ENCODE results near the gene ENTPD6.
"Not testable (repeated sequence)": the region's sequence is repeated elsewhere in the genome, so short reads cannot be mapped to it uniquely, and the experiment has no call there.

Gene ENTPD6

DNA sequence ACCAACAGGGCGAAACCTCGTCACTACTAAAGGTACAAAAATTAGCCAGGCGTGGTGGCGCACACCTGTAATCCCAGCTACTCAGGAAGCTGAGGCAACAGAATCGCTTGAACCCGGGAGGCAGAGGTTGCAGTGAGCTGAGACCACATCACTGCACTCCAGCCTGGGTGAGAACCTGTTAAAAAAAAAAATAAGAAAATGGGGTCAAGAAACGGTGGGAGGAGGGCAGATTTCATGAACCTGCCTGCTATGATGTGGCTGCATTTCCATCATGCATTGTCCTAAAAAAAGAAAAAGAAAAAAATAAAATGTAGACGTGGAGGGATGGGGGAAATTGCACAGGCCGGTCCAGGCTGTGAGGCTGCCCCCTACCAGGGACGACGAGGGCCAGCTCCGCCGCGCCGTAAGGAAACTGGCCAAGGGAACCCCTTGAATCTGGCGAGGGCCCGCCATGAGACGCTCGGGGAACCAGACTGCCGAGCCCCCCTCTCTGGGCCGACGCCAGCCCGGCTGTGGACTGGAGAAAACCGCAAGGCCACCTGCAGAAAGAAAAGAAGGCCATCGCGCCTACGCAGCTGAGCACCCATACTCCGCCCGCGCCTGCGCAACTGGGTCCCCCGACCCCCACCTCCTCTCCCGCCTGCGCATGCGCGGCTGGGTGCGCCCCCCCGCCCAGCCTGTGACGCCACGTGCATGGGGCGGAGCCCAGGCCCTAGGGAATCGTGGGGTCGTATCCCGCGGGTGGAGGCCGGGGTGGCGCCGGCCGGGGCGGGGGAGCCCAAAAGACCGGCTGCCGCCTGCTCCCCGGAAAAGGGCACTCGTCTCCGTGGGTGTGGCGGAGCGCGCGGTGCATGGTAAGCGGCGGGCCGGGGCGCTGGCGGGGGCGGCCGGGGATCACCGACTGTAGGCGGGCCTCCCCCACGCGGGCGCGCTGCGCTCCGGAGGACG is at the start of gene ENTPD6:
Gene ENTPD6, plus strand, starts transcription at position 699 of the 948 bp plus-strand sequence. CDS start 10,825 bp downstream, outside the sequence.
- DNase-seq: peak; percentile 73

DNA sequence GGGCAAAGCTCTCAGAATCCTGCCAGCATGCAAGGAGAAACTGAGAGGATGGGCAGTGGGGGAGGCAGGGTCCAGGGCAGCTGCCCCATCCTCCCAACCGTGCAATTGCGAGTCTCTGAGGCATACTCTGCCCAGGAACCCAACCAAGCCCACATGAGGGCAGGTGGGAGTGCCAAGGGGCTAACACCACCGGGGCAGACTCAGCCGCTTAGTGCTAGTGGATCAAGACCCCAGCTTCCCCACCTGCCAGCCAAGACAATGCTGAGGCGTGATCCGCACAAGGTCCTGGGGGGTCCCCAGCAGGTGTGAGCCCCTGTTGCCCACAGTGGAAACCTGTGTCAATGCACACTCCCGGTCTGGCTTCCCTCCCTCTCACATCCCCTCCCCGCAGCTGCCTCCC is 48.5 kb upstream of the ENTPD6 start:
- no peak for DNase-seq

DNA sequence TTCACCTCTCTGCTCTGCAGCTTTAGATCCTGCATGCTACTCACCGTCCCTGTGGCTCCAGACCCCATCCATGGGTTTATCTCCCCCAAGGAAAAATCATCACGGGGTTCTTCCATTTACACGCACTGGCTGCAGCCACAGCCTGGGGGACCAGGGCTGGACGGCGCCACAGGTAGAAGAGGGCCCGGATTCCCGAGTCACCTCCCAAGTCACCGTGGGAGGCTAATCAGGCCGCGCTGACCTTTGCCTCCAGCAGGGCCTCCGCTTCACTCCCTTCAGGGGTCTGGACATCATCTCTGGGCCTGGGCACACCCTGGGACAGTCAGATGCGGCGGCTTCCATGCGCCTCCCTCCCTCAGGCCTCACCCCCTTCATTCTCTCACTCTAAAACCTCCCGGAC is 47.8 kb upstream of the ENTPD6 start:
- DNase-seq: no peak

DNA sequence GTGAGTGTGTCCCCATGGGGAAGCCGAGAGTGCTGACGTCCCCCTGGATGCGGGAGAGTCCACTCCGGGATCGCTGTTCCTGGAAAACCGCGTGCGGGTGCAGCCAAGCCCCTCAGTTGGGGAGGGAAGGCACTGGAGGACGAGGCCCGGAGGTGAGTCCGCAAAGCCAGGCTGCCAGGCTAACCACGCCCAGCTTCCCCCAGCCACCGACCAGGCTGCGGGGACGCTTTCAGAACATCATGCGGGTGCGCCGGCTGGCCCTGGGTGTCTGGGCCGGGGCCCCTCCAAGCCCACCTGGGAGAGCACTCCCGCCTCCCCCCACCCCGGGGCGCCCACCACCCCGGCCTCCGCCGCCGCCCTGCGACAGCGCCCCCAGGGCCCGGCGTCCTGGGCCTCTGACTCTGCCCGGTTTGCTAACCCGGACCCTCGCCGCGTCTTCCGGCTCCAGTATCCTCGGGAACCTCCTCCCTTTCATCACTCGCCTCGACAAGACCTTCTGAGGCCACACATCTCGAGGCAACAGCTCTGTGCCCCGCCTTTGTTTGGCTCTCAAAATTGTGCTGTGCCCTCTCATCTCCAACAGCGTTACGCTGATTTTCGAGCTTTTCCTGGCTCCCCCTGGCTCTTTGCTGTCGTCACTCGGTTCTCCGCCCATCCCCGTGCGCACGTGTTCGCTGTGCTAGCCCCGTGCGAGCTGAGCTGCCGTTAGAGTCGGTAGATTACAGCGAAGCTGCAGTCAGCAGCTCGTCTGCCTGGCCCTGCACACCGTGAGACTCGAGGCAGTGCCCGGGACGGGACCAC is 47.1 kb upstream of the ENTPD6 start:
- no peak for DNase-seq

DNA sequence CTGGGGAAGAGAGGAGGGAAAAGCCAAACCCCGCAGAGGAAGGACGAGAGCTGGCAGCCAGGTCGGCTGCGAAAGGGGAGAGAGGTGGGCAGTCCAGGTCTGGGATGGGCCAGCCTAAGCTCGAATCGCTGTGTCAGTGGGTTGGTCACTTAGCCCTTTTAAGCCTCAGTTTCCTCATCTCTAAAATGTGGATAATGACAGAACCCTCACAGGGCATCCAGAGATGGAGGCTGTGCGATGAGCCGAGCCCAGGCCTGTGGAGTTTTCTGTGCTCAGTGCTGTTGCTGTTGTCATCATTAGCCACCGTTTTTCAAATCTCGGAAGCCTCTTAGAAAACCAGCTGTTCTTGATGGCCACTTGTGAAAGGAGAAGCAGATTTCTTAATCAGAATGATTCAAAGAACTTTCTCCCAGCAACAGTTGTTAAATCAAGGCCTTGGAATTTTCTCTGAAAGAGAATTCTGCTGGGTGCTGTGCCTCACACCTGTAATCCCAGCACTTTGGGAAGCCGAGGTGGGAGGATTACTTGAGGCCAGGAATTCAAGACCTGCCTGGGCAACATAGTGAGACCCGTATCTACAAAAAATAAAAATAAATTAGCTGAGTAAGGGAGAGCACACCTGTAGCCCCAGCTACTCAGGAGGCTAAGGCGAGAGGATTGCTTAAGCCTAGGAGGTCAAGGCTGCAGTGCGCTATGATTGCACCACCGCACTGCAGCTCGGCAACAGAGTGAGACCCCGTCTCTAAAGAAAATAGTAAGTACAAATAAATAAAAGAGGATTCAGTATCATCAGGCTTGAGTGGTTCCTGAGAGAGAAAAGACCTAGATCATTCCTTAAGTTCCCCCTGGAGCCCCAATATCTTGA is 46.3 kb upstream of the ENTPD6 start:
- DNase-seq: no peak

DNA sequence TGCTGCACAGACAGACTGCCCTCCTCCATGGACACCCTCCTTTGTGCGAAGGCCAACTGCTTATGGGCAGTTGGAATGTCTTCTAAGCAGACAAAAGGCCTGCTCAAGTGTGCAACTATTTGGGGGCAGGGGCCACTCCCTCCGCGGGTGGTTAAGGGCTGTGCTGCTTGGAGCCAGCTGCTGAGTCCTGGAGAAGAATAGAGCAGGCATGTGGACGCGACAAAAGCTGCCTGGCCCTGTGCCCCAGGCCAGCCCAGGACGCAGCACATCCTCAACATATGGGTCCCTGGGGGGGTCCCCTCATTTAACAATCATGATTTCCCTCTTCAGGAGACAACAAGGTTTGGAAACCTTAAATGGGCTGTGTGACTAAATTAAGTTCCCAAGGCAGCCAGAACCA is 45.5 kb upstream of the ENTPD6 start:
- DNase-seq: peak; percentile 27

DNA sequence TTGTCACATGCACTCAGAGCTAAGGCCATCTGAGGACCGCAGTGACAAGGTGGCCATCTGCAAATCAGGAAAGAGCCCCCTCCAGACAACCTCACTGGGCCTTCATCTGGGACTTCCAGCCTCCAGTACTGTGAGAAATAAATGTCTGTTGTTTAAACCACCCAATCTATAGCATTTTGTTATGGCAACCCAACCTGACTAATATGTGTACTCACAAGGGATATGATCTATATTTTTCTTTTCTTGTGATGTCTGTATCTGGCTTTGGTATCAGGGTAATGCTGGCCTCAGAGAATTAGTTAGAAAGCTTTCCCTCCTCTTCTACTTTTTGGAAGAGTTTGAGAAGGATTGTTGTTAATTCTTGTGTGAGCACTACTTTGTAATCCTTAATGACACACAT is 37.5 kb upstream of the ENTPD6 start:
- DNase-seq: no peak

DNA sequence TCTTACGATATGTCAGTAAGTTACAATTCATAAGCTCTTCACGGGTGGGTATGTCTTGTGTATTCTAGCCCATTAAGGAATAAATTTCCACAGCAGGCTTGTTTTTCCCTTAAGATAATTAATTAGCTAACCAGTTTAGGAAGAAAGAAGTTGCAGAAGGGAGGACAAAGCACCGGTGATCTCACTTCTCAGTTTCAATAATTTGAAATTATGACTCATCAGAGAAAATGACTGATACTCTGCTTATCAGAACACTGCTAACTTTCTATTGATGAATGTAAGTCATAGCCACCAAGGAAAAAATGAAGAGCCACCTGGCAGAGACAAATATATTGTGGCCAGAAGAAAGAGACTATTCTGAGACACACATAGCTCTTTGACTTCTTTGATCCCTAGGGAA is 35.0 kb upstream of the ENTPD6 start:
- no peak for DNase-seq

DNA sequence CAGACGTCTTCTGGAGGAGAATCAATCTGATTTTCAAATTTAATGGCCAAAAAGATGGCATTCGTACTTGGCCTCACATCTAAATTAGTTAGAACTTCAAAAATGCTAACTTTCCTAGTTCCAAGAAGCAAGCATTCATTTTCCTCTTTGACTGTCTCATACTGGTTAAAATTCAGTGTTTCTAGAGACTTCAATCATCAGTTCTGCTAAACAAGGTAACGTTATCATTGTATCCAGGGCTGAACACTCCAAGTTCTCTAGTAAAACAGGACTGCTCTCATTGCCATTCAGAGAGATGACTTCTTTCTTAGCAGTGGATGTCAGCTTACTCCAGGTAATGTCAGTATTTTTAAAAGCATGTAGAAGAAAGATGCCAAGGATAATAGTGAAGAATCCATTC is 34.6 kb upstream of the ENTPD6 start:
- no peak for DNase-seq

DNA sequence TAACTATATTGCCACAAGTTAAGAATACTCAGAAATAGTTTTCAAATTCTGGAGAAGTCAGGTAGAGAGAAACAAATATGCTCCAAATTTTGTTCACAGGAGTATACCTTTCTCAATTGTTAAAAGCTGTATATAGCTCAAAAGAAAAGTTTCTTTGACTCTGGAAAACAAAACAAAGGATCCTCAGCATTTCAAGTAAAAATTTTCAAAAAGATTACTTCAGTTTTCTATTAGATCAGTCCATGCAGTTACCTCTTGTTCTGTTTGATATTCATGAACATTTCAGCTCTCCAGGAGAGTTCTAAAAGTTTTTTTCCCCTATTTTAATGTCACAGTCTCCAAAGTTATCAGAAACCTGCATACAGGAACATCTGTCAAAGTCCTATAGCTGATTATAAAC is 30.4 kb upstream of the ENTPD6 start:
- no peak for DNase-seq

DNA sequence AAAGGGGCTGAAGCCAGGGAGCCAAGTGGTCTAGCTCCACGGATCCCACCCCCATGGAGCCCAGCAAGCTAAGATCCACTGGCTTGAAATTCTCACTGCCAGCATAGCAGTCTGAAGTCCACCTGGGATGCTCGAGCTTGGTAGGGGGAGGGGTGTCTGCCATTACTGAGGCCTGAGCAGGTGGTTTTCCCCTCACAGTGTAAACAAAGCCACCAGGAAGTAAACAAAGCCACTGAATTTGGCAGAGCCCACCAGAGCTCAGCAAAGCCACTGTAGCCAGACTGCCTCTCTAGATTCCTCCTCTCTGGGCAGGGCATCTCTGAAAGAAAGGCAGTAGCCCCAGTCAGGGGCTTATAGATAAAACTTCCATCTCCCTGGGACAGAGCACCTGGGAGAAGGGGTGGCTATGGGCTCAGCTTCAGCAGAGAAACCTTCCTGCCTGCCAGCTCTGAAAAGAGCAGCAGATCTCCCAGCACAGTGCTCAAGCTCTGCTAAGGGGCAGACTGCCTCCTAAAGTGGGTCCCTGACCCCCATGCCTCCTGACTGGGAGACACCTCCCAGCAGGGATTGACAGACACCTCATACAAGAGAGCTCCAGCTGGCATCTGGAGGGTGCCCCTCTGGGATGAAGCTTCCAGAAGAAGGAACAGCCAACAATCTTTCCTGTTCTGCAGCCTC is 29.3 kb upstream of the ENTPD6 start:
- not testable (repeated sequence) for DNase-seq

DNA sequence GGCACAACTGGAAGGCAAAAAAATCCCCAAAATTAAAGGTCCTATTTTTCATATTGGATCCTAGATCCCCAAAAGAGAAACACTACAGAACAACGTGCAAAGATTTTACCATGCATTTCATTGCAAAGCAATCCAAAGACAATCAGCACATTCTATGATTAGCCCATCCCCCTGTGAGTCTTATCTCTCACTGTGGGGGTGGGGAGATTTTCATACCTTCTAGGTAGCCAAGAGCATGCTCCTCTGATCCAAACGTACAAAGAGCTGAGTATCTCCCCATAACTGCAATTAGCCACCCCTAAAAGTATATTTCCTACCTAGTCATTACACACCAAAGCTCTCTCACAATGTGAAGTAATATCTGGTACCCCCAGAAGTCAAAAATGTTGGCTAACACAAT is 22.2 kb upstream of the ENTPD6 start:
- no peak for DNase-seq

DNA sequence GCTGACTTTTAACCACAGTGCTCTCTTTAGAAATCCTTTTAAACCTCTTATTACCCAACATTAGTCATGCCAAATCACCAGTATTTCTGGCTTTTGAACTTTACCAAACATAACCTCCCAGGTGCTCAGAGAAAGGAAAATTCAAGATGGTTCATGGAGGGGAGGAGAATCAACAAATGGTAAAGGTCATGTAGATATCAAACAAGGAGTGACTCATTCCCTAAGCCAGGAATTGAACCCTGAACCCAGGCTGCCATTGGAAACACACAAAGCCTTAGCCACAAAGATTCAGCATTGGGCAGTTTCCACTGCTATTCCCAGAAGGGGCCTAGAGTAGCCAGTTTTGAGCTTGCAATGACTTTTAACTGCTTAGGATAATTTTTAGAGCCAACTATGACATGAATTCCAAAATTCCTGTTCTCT is 21.6 kb upstream of the ENTPD6 start:
- DNase-seq: no peak

DNA sequence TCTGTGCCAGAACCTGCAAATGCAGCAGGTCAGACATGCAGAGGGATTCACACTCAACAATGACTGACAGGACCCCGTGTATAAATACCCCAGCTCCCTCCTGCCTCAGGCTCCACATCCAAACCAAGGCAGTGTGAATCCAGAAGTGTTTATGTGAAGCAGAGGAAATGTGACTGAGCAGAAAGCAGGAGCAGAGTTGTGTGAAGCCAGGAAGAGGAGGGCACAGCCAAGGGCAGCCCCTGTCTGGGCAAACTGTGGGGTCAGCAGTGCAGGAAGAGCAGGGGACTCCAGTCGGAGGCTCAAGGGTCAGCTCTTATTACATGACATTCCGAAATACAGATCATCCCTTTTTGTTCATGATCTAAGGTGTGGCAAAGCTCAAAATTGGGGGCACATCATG is 19.3 kb upstream of the ENTPD6 start:
- DNase-seq: no peak

DNA sequence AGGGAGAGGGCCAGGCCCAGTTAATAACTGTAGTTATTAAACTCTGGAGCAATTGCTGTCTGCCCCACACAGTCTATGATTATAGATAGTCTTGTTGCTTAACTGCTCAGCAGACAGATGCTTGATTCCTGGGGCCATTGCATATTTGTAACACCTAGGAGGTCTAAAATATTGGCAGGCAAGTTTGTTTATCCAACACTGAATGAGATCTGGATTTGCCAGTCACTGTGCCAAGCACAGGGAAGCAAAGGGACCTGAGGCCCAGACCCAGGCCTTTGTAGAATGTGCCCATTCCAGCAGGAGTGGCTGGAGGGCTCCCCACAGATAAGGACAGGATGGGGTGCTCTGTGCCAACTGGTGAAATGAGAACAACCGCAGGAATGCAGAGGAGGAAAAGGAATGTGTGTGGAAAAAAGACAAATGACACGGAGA is 17.6 kb upstream of the ENTPD6 start:
- DNase-seq: peak; percentile 22

DNA sequence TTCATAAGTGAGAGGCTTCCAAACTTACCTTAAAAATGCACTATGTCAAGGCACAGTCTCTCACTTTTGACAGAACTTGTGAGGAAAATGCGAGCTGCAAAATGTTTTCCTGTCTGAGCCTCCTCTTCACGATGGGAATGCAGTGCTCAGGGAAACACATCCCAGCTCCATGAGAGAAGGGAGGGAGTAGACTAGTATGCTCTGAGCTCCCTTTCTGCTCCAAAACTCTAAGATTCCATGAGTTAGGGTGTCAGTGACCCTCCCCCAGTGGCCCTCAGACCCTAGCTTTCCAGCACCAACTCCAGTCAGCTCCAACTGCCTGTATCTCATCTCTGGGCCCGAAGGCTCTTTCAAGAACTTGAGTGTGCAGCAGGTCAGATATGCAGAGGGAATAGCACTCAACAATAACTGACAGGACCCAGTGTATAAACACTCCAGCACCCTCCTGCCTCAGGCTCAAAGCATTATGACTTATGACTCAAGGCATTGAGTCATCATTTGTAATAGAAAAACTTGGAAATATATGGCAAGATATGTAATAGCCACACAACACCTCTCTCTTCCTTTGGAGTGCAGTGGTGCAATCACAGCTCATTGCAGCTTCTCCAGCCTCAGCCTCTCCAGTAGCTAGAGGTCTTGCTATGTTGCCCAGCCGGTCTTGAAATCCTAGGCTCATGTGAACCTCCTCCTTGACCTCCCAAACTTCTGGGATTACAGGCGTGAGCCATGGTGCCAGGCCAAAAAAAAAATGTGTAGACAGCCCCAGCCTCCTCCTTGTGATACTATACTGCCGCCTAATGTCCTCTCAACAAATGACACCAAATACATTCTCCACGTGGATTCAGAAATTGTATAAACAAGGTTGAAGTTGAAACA is 16.7 kb upstream of the ENTPD6 start:
- peak; percentile 2 for DNase-seq

DNA sequence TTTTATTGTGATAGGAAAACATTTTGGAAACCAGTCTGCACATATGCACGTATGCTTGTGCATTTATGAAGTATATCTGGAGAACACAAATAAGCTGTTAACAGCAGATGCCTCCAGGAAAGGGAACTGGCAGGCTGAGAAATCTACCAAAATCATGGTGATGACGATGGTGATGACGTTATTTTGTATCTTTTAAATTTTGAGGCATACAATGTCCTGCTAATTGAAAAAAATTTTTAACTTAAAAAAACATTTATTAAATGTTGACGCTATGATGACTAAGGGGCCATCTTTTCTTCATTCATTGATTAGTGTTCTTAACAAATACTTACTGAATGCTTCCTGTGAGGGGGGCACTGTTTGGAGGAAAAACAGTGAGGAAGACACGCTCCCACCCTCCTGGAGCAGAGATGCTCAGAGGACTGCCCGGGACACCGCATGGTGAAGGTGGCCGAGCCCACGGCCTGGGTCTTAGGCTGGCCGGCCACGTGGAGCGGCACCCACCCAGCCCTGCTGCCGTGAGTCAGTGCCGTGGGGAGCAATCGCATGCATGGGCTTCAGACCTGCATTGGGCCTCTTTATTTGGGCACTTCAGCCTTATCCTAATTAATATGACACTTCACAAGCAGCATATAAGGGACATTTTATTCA is 15.9 kb upstream of the ENTPD6 start:
- DNase-seq: no peak

DNA sequence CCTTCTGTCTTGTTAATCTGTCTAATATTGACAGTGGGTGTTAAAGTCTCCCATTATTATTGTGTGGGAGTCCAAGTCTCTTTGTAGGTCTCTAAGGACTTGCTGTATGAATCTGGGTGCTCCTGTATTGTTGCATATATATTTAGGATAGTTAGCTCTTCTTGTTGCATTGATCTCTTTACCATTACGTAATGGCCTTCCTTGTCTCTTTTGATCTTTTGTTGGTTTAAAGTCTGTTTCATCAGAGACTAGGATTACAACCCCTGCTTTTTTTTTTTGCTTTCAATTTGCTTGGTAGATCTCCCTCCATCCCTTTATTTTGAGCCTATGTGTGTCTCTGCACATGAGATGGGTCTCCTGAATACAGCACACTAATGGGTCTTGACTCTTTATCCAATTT is 11.1 kb upstream of the ENTPD6 start:
- not testable (repeated sequence) for DNase-seq

DNA sequence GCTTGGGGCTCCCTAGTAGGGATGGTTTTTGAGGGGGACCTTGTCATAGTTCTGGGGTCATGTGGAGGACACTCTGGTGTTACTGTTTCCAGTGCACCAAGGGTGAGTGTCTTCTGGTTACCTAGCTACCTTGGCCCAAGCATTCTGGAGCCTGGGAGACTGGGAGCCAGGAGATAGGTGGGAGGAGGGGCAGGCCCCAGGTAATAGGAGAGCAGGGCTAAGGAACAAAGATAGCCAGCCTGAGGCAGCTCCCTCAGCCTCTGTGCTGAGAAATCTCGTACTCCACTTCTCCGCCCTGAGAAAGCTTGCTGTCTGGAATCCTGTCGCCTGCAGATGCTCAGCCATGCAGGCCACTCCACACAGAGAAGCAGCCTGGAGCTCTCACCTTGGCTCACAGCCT is 8.3 kb upstream of the ENTPD6 start:
- no peak for DNase-seq

DNA sequence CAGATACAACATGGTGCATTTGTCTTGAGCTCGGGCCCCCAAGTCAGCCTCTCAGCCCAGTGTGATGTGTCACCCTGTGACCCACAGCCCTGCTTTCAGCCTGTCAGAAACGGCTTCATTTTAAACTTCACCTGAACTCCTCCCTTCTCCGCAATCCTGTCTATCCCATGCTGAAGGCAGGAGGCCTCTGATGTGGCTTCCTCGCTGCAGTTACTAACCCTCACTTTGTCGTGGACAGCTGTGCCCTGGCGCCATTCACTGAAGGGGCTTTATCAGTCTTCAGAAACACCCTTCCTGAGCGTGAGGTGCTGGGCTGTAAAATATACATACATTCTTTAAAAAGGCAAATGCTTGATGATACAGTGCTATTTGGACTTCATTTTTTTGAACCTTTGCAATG is 7.9 kb upstream of the ENTPD6 start:
- no peak for DNase-seq

DNA sequence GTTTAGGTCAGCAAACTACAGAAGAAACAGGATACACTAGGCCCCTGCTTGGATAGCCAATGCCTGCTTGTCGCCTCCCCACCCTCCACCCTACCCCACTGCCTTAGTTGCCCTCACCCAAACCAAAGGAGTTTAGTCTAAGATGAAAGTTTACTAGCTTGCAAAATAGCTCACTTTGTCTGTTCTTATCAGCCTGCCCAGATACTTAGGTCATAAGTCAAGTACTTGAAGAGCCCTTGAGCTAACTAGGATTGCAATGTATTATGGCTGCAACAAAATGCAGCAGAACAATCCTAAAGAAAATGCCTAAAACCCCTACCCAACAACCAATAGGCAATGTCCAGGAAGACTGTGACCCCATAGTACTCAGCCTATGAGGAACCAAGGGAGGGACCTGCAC is 7.3 kb upstream of the ENTPD6 start:
- DNase-seq: no peak

Measured in NCI-H2227 treated with DMSO at 0.1 percent for 48 hours (cell line).